Transverse colon (tissue), 4 donors: ENCODE measurements around the gene OBP2B.
"Not testable (repeated sequence)": the region's sequence is repeated elsewhere in the genome, so short reads cannot be mapped to it uniquely, and the experiment has no call there.

Experiments
- CTCF ChIP-seq, 5 experiments: fragments of 200-600 bp in 3 of 5; fragments of 450-650 bp in 2 of 5; sonication (generic) in 3 of 5; IDR thresholded peaks; 1 replicate in 2 of 5; 2 replicates in 3 of 5; pipeline ENCODE4 v1.5.1; 2016 to 2017; ENCODE audit warnings: antibody characterized with exemption in 5 of 5, inconsistent platforms in 3 of 5, mild to moderate bottlenecking in 2 of 5, moderate library complexity in 1 of 5
- POLR2AphosphoS5 ChIP-seq, 3 donors: sonication (generic); formaldehyde crosslinking; IDR thresholded peaks; one replicate each; pipeline ENCODE4 v1.6.1; 2016; ENCODE audit warnings: antibody characterized with exemption in 3 of 3

- not testable (repeated sequence) for TF ChIP-seq CTCF, POLR2AphosphoS5 (IDR thresholded peaks at IDR 0.05)
These were observed 39.4 kb downstream of the OBP2B start for GRCh38 chr9:133169687-133170086.
